Aorta (tissue), 5 donors: ENCODE measurements around the gene CHI3L1. TPM values are rescaled to one million over a fixed set of nuclear protein-coding genes. Genes with fewer than 3 reads are reported as not detected.
"Not testable (repeated sequence)": the region's sequence is repeated elsewhere in the genome, so short reads cannot be mapped to it uniquely, and the experiment has no call there.

Experiments
- ATAC-seq: fragments of 200-7000 bp; cut with Tn5 transposase; one replicate; pipeline ENCODE4 v1.9.1; 2022; ENCODE audit warnings: moderate library complexity; ENCODE audit not compliant: low FRiP score
- DNase-seq, 2 donors: peaks; one replicate each; pipeline ENCODE4 v3.0.0-alpha.2; 2020
- H3K27ac ChIP-seq, 2 donors: one replicate each; pipeline ENCODE4 v1.5.1; 2013; ENCODE audit warnings: low read length in 2 of 2, mild to moderate bottlenecking in 2 of 2, moderate library complexity in 2 of 2, control low read depth in 1 of 2, inconsistent platforms in 1 of 2, low read depth in 1 of 2
- H3K27me3 ChIP-seq, 2 donors: one replicate each; pipeline ENCODE4 v1.6.1; 2013; ENCODE audit warnings: control low read depth in 1 of 2, low read length in 1 of 2, mild to moderate bottlenecking in 1 of 2, moderate library complexity in 1 of 2; ENCODE audit not compliant: insufficient read depth in 2 of 2, control insufficient read depth in 1 of 2
- H3K36me3 ChIP-seq, 2 donors: one replicate each; pipeline ENCODE4 v1.6.1; 2013; ENCODE audit warnings: control low read depth in 1 of 2, low read length in 1 of 2, mild to moderate bottlenecking in 1 of 2; ENCODE audit not compliant: insufficient read depth in 2 of 2, control insufficient read depth in 1 of 2
- H3K4me1 ChIP-seq, 2 donors: one replicate each; pipeline ENCODE4 v1.6.1; 2013; ENCODE audit warnings: low read length in 2 of 2, control low read depth in 1 of 2, mild to moderate bottlenecking in 1 of 2, moderate library complexity in 1 of 2; ENCODE audit not compliant: insufficient read depth in 2 of 2, control insufficient read depth in 1 of 2
- H3K4me3 ChIP-seq, 2 donors: one replicate each; pipeline ENCODE4 v1.5.1; 2013; ENCODE audit warnings: low read length in 2 of 2, control low read depth in 1 of 2, mild to moderate bottlenecking in 1 of 2
- H3K9me3 ChIP-seq: one replicate; pipeline ENCODE4 v1.6.1; 2013; ENCODE audit warnings: mild to moderate bottlenecking, low read length; ENCODE audit not compliant: control insufficient read depth
- WGBS, 2 donors: extraction: QIAGEN DNeasy Blood & Tissue Kit; methylation state at CpG; one replicate each; pipeline ENCODE4 v1.1.7; 2013; 5-methylcytosine and 5-hydroxymethylcytosine counted together
- intact Hi-C, 2 donors: fragments of 100-400 bp; cut with DNase I; formaldehyde crosslinking; loops; one replicate each; pipeline versions ENCODE4 v1.14.2 to v1.15.0; 2022
- long read RNA-seq, 2 donors: library from polyadenylated mRNA; unstranded; transcript quantifications; one replicate each; pipeline ENCODE4 v2.0.0, GENCODE V29; 2020 to 2021
- polyA plus RNA-seq, 2 donors: library from polyadenylated mRNA; stranded (reverse); fragments of 200-250 nt; gene quantifications; one replicate each; pipeline ENCODE4 v1.2.3, GENCODE V29; 2013
- total RNA-seq, 2 donors: library from RNA; stranded (reverse); fragmentation: NEBNext Ultra II Directional; extraction: Animal tissue kit (Norgen Biotek cat#: 25700); gene quantifications; one replicate each; pipeline ENCODE4 v1.2.1, GENCODE V29; 2021
- donor health status: healthy with polysubstance abuse.
- donor health status: Bipolar disorder and iron deficiency.
- donor health status: DM: no; HTN: no; CAD: no.
- donor health status: DM: no; HTN: no; CAD: no.
- donor health status: DM: yes; HTN: yes; CAD: no.

CHI3L1 gene
- total RNA-seq (10 to 100 TPM; 17.8 to 34.2 TPM), polyA plus RNA-seq (1 to 10 TPM in 1 of 2 donors, under 1 TPM in 1; 0.87 to 5.4 TPM)
- long read RNA-seq, donor 1, transcript CHI3L1-201 (10 exons, 1,792 nt): major isoform, 67 of 100 reads
- long read RNA-seq, donor 1, partial matches to known transcripts: 4 of 100 reads
- long read RNA-seq, donor 1, other reads (novel, unspliced or antisense): 24 of 100 reads
- long read RNA-seq, donor 2, transcript CHI3L1-201 (10 exons, 1,792 nt): major isoform, 12 of 19 reads
- long read RNA-seq, donor 2, partial matches to known transcripts: 1 of 19 reads
- long read RNA-seq, donor 2, other reads (novel, unspliced or antisense): 6 of 19 reads

- ATAC-seq (peak; percentile 15), DNase-seq (peak in 1 of 2 donors; percentile 72)
- Histone ChIP-seq H3K27me3 (no peaks in the 10 kb centered on the region), H3K9me3 (no peaks in the 10 kb centered on the region), H3K4me3 (no peak within 1 kb of the TSS), H3K36me3 (no peaks in the 10 kb centered on the region), H3K4me1 (no peaks in the 10 kb centered on the region), H3K27ac (no peak within 1 kb of the TSS)
- WGBS, 2 donors: 51 to 53% methylated on average over 14 of the region's 14 CpGs
- intact Hi-C loops: no loop called here
Measured at GRCh38 chr1:203186446-203187303, at the start of gene CHI3L1. CHI3L1 (minus strand) TSS chr1:203186704; CDS start chr1:203186623, 81 bp downstream.

- DNase-seq, H3K9me3 ChIP-seq, H3K27ac ChIP-seq, ATAC-seq, intact Hi-C loops, H3K36me3 ChIP-seq, H3K4me3 ChIP-seq, H3K27me3 ChIP-seq, H3K4me1 ChIP-seq: not testable (repeated sequence)
- 85 to 89% methylated on average over 7 of the region's 7 CpGs for WGBS, 2 donors
Measured at GRCh38 chr1:203234901-203235300, 48.4 kb upstream of the CHI3L1 start.

GRCh38 chr1:203229471-203230135 lies 43.1 kb upstream of the CHI3L1 start, which contains the start of gene CHIT1:
CHIT1 (minus strand) TSS chr1:203229673; CDS start chr1:203229636, 37 bp downstream.
- 91 to 92% methylated on average over 7 of the region's 7 CpGs for WGBS, 2 donors
- Histone ChIP-seq H3K4me1 (no peaks in the 10 kb centered on the region), H3K9me3 (peaks cover 1% of the 10 kb centered on the region), H3K27me3 (no peaks in the 10 kb centered on the region), H3K27ac (no peak within 1 kb of the TSS), H3K36me3 (no peaks in the 10 kb centered on the region), H3K4me3 (no peak within 1 kb of the TSS)
- intact Hi-C loops: no loop called here
- ATAC-seq: no peak
- DNase-seq: no peak

- Histone ChIP-seq H3K4me3 (no peak overlapping the region), H3K36me3 (no peaks in the 10 kb centered on the region), H3K27ac (no peak overlapping the region), H3K4me1 (no peaks in the 10 kb centered on the region), H3K9me3 (peaks cover 1% of the 10 kb centered on the region), H3K27me3 (no peaks in the 10 kb centered on the region)
- intact Hi-C loops: no loop called here
- 74 to 85% methylated on average over 4 of the region's 4 CpGs for WGBS, 2 donors
- no peak for DNase-seq
- no peak for ATAC-seq
Measured at GRCh38 chr1:203228670-203229069, 42.2 kb upstream of the CHI3L1 start.

- H3K4me3 ChIP-seq: no peak overlapping the region
- H3K27ac ChIP-seq: no peak overlapping the region
- intact Hi-C loops: no loop called here
- H3K9me3 ChIP-seq: no peaks in the 10 kb centered on the region
- H3K4me1 ChIP-seq: no peaks in the 10 kb centered on the region
- ATAC-seq (no peak), DNase-seq (no peak)
- 83 to 88% methylated on average over 9 of the region's 9 CpGs for WGBS, 2 donors
- H3K27me3 ChIP-seq: no peaks in the 10 kb centered on the region
- no peaks in the 10 kb centered on the region for H3K36me3 ChIP-seq
Measured at GRCh38 chr1:203227371-203228083, 41.0 kb upstream of the CHI3L1 start.

GRCh38 chr1:203225071-203225470 lies 38.6 kb upstream of the CHI3L1 start:
- DNase-seq (no peak), ATAC-seq (no peak)
- H3K4me1 ChIP-seq: no peaks in the 10 kb centered on the region
- 64 to 65% methylated on average over 4 of the region's 4 CpGs for WGBS, 2 donors
- no peaks in the 10 kb centered on the region for H3K36me3 ChIP-seq
- H3K4me3 ChIP-seq: no peak overlapping the region
- no peaks in the 10 kb centered on the region for H3K27me3 ChIP-seq
- H3K9me3 ChIP-seq: no peaks in the 10 kb centered on the region
- intact Hi-C loops: no loop called here
- H3K27ac ChIP-seq: no peak overlapping the region

GRCh38 chr1:203223012-203223775 lies 36.7 kb upstream of the CHI3L1 start:
- H3K36me3 ChIP-seq: no peaks in the 10 kb centered on the region
- H3K27ac ChIP-seq: no peak overlapping the region
- no peak overlapping the region for H3K4me3 ChIP-seq
- DNase-seq: no peak
- no peaks in the 10 kb centered on the region for H3K4me1 ChIP-seq
- ATAC-seq: no peak
- no peaks in the 10 kb centered on the region for H3K9me3 ChIP-seq
- intact Hi-C loops: no loop called here
- WGBS, 2 donors: 84 to 90% methylated on average over 18 of the region's 18 CpGs
- H3K27me3 ChIP-seq: no peaks in the 10 kb centered on the region
